Loucy (cell line): ENCODE measurements around the gene KCNMA1.

Experiments
- CTCF ChIP-seq: fragments of 200-600 bp; sonication (generic); conservative IDR thresholded peaks from 2 replicates; pipeline ENCODE4 v1.5.1; 2014; ENCODE audit warnings: mild to moderate bottlenecking, antibody characterized with exemption, low read length
- EZH2phosphoT487 ChIP-seq: fragments of 200-600 bp; IDR thresholded peaks from 2 replicates; pipeline ENCODE4 v1.6.1; 2018; ENCODE audit warnings: antibody characterized with exemption, mild to moderate bottlenecking, moderate library complexity, borderline replicate concordance

GRCh38 chr10:77240706-77241349, 396.8 kb downstream of the KCNMA1 start:
- TF ChIP-seq CTCF, result no peak
- no peak for TF ChIP-seq EZH2phosphoT487
